HepG2 (cell line): ENCODE data around the gene PLP1. TPM values are rescaled to one million over a fixed set of nuclear protein-coding genes. Genes with fewer than 3 reads are reported as not detected.

Experiments used
- ATAC-seq: fragments of 200-7000 bp; cut with Tn5 transposase; 3 replicates; pipeline ENCODE4 v1.9.1; 2020; ENCODE audit warnings: mild to moderate bottlenecking, moderate library complexity
- BruUV-seq: library from RNA; stranded (reverse); fragments of 400-500 nt; replicated peaks from 2 replicates; lab custom pipeline; 2021; lab: Mats Ljungman, UMichigan
- CTCF ChIA-PET: fragments of 300-600 bp; formaldehyde crosslinking; extraction: SDS; loops from one replicate; lab custom pipeline; 2021; ENCODE audit warnings: low total read pairs, inconsistent platforms, low intra/inter-chr PET ratio; lab: Yijun Ruan, JAX
- POLR2A ChIA-PET: fragments of 350-600 bp; sonication (Branson Sonifier 250); formaldehyde crosslinking; loops from one replicate; lab custom pipeline; 2020; ENCODE audit warnings: antibody characterized with exemption, inconsistent platforms; lab: Yijun Ruan, JAX
- DNase-seq: peaks from one replicate; pipeline ENCODE4 v3.0.0-alpha.2; 2015; ENCODE audit warnings: low spot score
- FAIRE-seq: peaks from 3 replicates; lab custom pipeline; 2011; peaks lifted over from hg19 to GRCh38; lab: Jason Lieb, UNC
- H2AFZ ChIP-seq: one replicate; pipeline ENCODE4 v1.6.1; 2011; ENCODE audit warnings: low read length, inconsistent platforms
- H3K27ac ChIP-seq: fragments of 300-600 bp; 3 replicates; pipeline ENCODE4 v1.8.0; 2011; ENCODE audit warnings: mixed run types, mild to moderate bottlenecking, mixed read lengths, low read length, inconsistent platforms; ENCODE audit not compliant: insufficient read depth; ENCODE audit errors: extremely low read length
- H3K27me3 ChIP-seq, 2 experiments: fragments of 200-600 bp in 1 of 2; 2 replicates in 1 of 2; 3 replicates in 1 of 2; pipeline versions ENCODE4 v1.6.0 to v1.8.0; 2011; ENCODE audit warnings: low read length in 2 of 2, mild to moderate bottlenecking in 2 of 2, moderate library complexity in 2 of 2, inconsistent platforms in 1 of 2; ENCODE audit not compliant: insufficient read depth in 2 of 2, control insufficient read depth in 1 of 2
- H3K36me3 ChIP-seq, 2 experiments: fragments of 200-600 bp in 1 of 2; replicated peaks in 1 of 2; 2 replicates in 1 of 2; 3 replicates in 1 of 2; pipeline versions ENCODE4 v1.5.1 to v1.8.0; 2011; ENCODE audit warnings: low read length in 2 of 2, inconsistent platforms in 1 of 2; ENCODE audit not compliant: insufficient read depth in 2 of 2, control insufficient read depth in 1 of 2
- H3K4me1 ChIP-seq: 2 replicates; pipeline ENCODE4 v1.5.1; 2012; ENCODE audit warnings: low read length, inconsistent platforms; ENCODE audit not compliant: insufficient read depth
- H3K4me2 ChIP-seq: 2 replicates; pipeline ENCODE4 v1.6.0; 2011; ENCODE audit warnings: low read depth, low read length, inconsistent platforms
- H3K4me3 ChIP-seq, 3 experiments: fragments of 200-600 bp in 1 of 3; sonication (generic), shearing (Covaris generic) in 1 of 3; replicated peaks in 1 of 3; 2 replicates each; pipeline ENCODE4 v1.5.1; 2011 to 2016; ENCODE audit warnings: low read length in 3 of 3, inconsistent platforms in 2 of 3, low read depth in 2 of 3, mild to moderate bottlenecking in 2 of 3, control low read depth in 1 of 3, mixed read lengths in 1 of 3; ENCODE audit not compliant: insufficient read depth in 1 of 3
- H3K79me2 ChIP-seq: one replicate; pipeline ENCODE4 v1.6.1; 2011; ENCODE audit warnings: low read length, inconsistent platforms; ENCODE audit not compliant: insufficient read depth
- H3K9ac ChIP-seq: 2 replicates; pipeline ENCODE4 v1.6.0; 2011; ENCODE audit warnings: mild to moderate bottlenecking, low read depth, low read length, inconsistent platforms; ENCODE audit not compliant: insufficient read depth
- H3K9me3 ChIP-seq: 2 replicates; pipeline ENCODE4 v1.5.1; 2012; ENCODE audit warnings: mild to moderate bottlenecking, low read length
- H4K20me1 ChIP-seq: 2 replicates; pipeline ENCODE4 v1.6.0; 2011; ENCODE audit warnings: inconsistent platforms, mild to moderate bottlenecking, low read length, moderate library complexity; ENCODE audit not compliant: insufficient read depth
- HNRNPK ChIP-seq: fragments of 200-400 bp; formaldehyde crosslinking; IDR thresholded peaks from 2 replicates; pipeline ENCODE4 v1.6.1; 2018; ENCODE audit warnings: low read length, low read depth, moderate library complexity, mild to moderate bottlenecking; ENCODE audit not compliant: poor library complexity, severe bottlenecking
- NFIB ChIP-seq: sonication (generic); formaldehyde crosslinking; IDR thresholded peaks from 2 replicates; pipeline ENCODE4 v1.9.0; 2021; ENCODE audit warnings: missing genetic modification reagents, mild to moderate bottlenecking, borderline replicate concordance
- RFXAP ChIP-seq: sonication (generic); formaldehyde crosslinking; IDR thresholded peaks from 2 replicates; pipeline ENCODE4 v1.4.0; 2020; ENCODE audit warnings: missing genetic modification reagents, borderline replicate concordance
- SMC3 ChIP-seq: IDR thresholded peaks from 2 replicates; pipeline ENCODE4 v1.6.1; 2011; ENCODE audit warnings: low read length, improper control_type of control experiment
- STAG1 ChIP-seq: sonication (generic); formaldehyde crosslinking; IDR thresholded peaks from 2 replicates; pipeline ENCODE4 v1.4.0; 2020; ENCODE audit warnings: missing genetic modification reagents
- TEAD3 ChIP-seq: optimal IDR thresholded peaks from 2 replicates; pipeline ENCODE3; 2016; ENCODE audit warnings: borderline replicate concordance
- WGBS: methylation state at CpG from one replicate; pipeline ENCODE4 v1.1.6; 2017; ENCODE audit warnings: low lambda C conversion rate; 5-methylcytosine and 5-hydroxymethylcytosine counted together
- in situ Hi-C: cut with HindIII; loops from 2 replicates; pipeline ENCODE4 v1.10.0; 2017; ENCODE audit warnings: low pct_unique_long_range_greater_than_20kb; ENCODE audit not compliant: extremely low pct_ligation_motif_present
- intact Hi-C: fragments of 100-400 bp; cut with micrococcal nuclease; formaldehyde crosslinking; loops from one replicate; pipeline ENCODE4 v1.10.0; 2022; ENCODE audit not compliant: unreplicated experiment
- polyA plus RNA-seq, 8 experiments: library from polyadenylated mRNA; depleted of rRNA in 3 of 8; stranded (reverse) in 7 of 8; unstranded in 1 of 8; fragments of >200 nt; fragmentation: Illumina TruSeq in 4 of 8; extraction: Trizol in 4 of 8; gene quantifications; 2 replicates each; pipeline versions ENCODE4 v1.2.1 to v1.2.3, GENCODE V29; 2011 to 2016; ENCODE audit warnings: low read depth in 4 of 8, missing spikeins in 1 of 8, mixed read lengths in 1 of 8; ENCODE audit not compliant: insufficient read depth in 1 of 8
- total RNA-seq, 5 experiments: library from RNA; depleted of rRNA; stranded (reverse); fragments of >200 nt; fragmentation: Illumina TruSeq; extraction: Trizol; gene quantifications; 2 replicates each; pipeline ENCODE4 v1.2.3, GENCODE V29; 2016; ENCODE audit warnings: low read depth in 1 of 5
- TF ChIP-seq, protein P1 (sequence below): sonication (generic); formaldehyde crosslinking; IDR thresholded peaks from 2 replicates; pipeline ENCODE4 v1.5.0; 2020; ENCODE audit warnings: mild to moderate bottlenecking, missing genetic modification reagents, moderate library complexity

The PLP1 gene
- total and polyA plus RNA-seq, 2 of the 13 experiments (the other 11 are each of a cell fraction or from before 2014, with no cell fraction given), result 0.15 to 0.27 TPM

GRCh38 chrX:103817502-103817901, 40.9 kb downstream of the PLP1 start:
- Histone ChIP-seq H3K9me3 (no peaks in the 10 kb centered on the region), H3K9ac (no peak overlapping the region), H3K27me3 (no peaks in the 10 kb centered on the region), H2AFZ (no peak overlapping the region), H3K4me1 (no peaks in the 10 kb centered on the region), H3K27ac (no peak overlapping the region), H3K79me2 (no peaks in the 10 kb centered on the region), H3K4me3 (no peak overlapping the region), H3K4me2 (no peak overlapping the region), H4K20me1 (no peaks in the 10 kb centered on the region), H3K36me3 (no peaks in the 10 kb centered on the region)
- in situ Hi-C loops (loop anchor here (25.0 kb wide), 1 partner anchor 280 kb away; no protein-coding TSS in a partner anchor), intact Hi-C loops (loop anchor here (1.0 to 2.0 kb wide), 3 partner anchors 107 to 284 kb away; partner anchors contain the start of gene TMEM31)
- ChIA-PET POLR2A (no interaction called here), CTCF (interaction anchor here (0.7 to 2.0 kb wide), 2 partner anchors 127 to 129 kb away, joined by 3 to 20 read pairs; no protein-coding TSS in a partner anchor)
- BruUV-seq, result no TSS peak
- 3% methylated on average over 5 of the region's 5 CpGs for WGBS
- ATAC-seq, result no peak
- no peak for FAIRE-seq
- peak; percentile 10 for DNase-seq
- TF ChIP-seq NFIB (CRISPR knock-in tag), result no peak
- peak; percentile 53 for TF ChIP-seq STAG1 (CRISPR knock-in tag)
- peak; percentile 43 for TF ChIP-seq SMC3
- TF ChIP-seq TEAD3 (CRISPR knock-in tag), result no peak
- no peak for TF ChIP-seq RFXAP
- no peak for TF ChIP-seq HNRNPK
- TF ChIP-seq, protein P1, sequence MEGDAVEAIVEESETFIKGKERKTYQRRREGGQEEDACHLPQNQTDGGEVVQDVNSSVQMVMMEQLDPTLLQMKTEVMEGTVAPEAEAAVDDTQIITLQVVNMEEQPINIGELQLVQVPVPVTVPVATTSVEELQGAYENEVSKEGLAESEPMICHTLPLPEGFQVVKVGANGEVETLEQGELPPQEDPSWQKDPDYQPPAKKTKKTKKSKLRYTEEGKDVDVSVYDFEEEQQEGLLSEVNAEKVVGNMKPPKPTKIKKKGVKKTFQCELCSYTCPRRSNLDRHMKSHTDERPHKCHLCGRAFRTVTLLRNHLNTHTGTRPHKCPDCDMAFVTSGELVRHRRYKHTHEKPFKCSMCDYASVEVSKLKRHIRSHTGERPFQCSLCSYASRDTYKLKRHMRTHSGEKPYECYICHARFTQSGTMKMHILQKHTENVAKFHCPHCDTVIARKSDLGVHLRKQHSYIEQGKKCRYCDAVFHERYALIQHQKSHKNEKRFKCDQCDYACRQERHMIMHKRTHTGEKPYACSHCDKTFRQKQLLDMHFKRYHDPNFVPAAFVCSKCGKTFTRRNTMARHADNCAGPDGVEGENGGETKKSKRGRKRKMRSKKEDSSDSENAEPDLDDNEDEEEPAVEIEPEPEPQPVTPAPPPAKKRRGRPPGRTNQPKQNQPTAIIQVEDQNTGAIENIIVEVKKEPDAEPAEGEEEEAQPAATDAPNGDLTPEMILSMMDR (CRISPR knock-in tag), result peak; percentile 42; the same call in 1 of the 2 replicates
